Measurements from ENCODE around the gene ABCA4. TPM values are rescaled to one million over a fixed set of nuclear protein-coding genes. Genes with fewer than 3 reads are reported as not detected.

Gene ABCA4
- total RNA-seq, 1 donor from 2014 or later: 1.7 TPM

GRCh38 chr1:94029130-94029993 is 91.6 kb downstream of the ABCA4 start:
- no peak for DNase-seq (ENCODE audit: low read depth, low spot score)

GRCh38 chr1:94027721-94028515 is 93.0 kb downstream of the ABCA4 start:
- no peak for DNase-seq (ENCODE audit: low read depth, low spot score)

GRCh38 chr1:94026619-94027380 is 94.1 kb downstream of the ABCA4 start:
- DNase-seq (ENCODE audit: low read depth, low spot score): no peak

GRCh38 chr1:94025383-94026340 is 95.3 kb downstream of the ABCA4 start:
- peak; percentile 57 for DNase-seq (ENCODE audit: low read depth, low spot score)

- DNase-seq (ENCODE audit: low read depth, low spot score): no peak
Observed at GRCh38 chr1:94024104-94024792, 96.7 kb downstream of the ABCA4 start.

- DNase-seq (ENCODE audit: low read depth, low spot score): no peak
Observed at GRCh38 chr1:94022471-94023189, 98.3 kb downstream of the ABCA4 start.

GRCh38 chr1:94020764-94021579 is 100.0 kb downstream of the ABCA4 start:
- peak; percentile 54 for DNase-seq (ENCODE audit: low read depth, low spot score)

- no peak for DNase-seq (ENCODE audit: low read depth, low spot score)
Observed at GRCh38 chr1:94019327-94019726, 101.6 kb downstream of the ABCA4 start.

GRCh38 chr1:94017155-94017829 is 103.7 kb downstream of the ABCA4 start:
- DNase-seq (ENCODE audit: low read depth, low spot score): no peak

- DNase-seq (ENCODE audit: low read depth, low spot score): no peak
Observed at GRCh38 chr1:94015489-94015817, 105.5 kb downstream of the ABCA4 start.

- no peak for DNase-seq (ENCODE audit: low read depth, low spot score)
Observed at GRCh38 chr1:94014635-94015488, 106.1 kb downstream of the ABCA4 start.

GRCh38 chr1:94014087-94014486 is 106.9 kb downstream of the ABCA4 start:
- no peak for DNase-seq (ENCODE audit: low read depth, low spot score)

GRCh38 chr1:94013367-94013878 is 107.5 kb downstream of the ABCA4 start:
- no peak for DNase-seq (ENCODE audit: low read depth, low spot score)

- no peak for DNase-seq (ENCODE audit: low read depth, low spot score)
Observed at GRCh38 chr1:94012708-94013366, 108.1 kb downstream of the ABCA4 start.

GRCh38 chr1:94011709-94012595 is 109.0 kb downstream of the ABCA4 start:
- no peak for DNase-seq (ENCODE audit: low read depth, low spot score)
